ENCODE measurements around the gene PDE2A. TPM values are rescaled to one million over a fixed set of nuclear protein-coding genes. Genes with fewer than 3 reads are reported as not detected.

The PDE2A gene
- total RNA-seq, 1 donor from 2014 or later, result 28.8 TPM

DNA sequence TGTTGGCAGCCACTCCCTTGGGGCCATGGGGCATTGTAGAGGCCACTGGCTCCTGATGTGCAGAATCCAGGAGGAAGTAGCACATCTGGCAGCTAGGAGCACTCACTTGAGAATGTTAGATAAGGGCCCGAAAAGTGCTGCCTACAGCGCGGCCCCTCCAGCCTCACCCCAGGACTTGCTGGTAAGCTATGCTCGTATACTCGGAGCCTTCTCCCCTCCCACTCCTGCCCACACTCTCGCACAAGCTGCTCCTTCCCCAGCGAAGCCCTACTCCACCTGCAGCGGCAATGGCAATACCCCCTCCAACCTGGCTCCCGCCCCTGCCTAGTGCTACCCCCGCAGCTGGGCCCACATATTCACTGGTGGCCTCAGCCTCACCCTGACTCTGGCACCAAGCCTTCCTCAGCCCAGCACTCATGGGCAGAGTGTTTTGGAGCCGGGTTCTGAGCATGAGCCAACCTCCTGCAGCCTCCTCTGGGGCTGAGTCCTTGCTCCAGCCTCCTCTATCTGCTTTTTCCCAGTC is 47.7 kb downstream of the PDE2A start:
- DNase-seq (ENCODE audit: low spot score), result no peak
- intact Hi-C loops (cut with DNase I), result no loop called here

DNA sequence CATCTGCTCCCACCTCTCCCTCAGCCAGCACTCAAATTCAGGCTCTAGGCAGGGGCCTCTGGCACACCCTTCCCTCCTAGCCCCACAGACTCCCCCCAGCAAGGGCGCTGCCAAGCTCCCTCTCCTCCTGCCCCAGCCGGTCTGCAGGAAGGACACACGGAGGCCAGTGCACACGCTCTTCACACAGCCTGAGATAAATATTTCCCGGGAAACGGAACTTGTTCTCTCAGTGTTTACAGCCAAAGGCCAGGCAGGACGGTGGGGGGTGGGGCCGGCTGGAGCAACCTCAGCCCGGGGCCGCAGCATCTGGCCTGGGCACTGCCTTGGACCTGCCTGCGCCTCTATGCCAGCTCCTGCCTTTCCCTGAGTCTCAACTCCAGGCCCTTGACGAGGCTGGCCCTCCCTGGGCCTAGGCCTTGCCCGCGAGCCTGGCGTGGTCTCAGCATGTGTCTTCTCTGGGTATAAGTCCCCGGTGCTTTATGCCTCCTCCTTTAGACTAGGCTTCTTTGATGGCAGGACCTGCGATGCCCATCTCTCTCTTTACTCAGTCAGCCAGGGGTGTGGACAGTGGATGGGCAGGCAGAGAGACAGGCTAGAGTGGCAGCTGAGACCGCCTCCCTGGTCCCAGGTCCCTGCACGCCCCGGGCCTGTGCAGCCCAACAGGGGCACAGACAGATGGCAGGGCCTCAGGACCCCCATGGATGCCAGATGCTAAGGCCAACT is 48.4 kb downstream of the PDE2A start:
- no peak for DNase-seq (ENCODE audit: low spot score)
- intact Hi-C loops (cut with DNase I), result no loop called here

DNA sequence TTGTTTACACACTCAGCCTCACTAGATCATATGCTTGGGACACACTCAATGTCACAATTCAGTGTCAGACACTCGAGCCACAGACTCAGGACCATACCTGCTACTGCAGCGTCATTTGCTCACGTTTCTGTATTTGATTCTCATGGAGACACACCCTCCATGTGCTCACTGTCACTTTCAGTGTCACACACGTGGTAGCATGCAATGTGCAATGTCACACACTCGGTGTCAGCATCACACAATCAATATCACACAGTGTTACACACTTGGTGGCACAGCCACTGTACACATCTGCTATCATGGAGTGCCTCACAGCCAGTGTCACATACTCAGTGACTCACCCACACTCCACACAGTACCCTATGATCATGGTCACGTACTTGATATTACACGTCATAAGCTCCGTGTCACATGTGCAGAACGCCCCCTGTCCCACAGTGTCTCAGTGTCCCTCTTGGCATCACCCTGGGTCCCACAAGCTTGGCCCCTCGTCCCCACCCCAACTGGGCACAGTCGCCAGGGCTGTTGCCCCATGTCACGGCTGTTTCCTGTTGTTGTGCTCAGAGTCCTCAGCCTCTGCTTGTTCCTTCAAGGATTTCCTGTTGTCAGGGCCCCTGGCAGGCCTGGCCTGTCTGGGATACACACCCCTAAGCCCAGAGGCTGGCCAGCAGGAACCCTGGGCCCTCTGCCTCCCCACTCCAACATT is 49.6 kb downstream of the PDE2A start:
- no peak for DNase-seq (ENCODE audit: low spot score)
- intact Hi-C loops (cut with DNase I), result no loop called here

DNA sequence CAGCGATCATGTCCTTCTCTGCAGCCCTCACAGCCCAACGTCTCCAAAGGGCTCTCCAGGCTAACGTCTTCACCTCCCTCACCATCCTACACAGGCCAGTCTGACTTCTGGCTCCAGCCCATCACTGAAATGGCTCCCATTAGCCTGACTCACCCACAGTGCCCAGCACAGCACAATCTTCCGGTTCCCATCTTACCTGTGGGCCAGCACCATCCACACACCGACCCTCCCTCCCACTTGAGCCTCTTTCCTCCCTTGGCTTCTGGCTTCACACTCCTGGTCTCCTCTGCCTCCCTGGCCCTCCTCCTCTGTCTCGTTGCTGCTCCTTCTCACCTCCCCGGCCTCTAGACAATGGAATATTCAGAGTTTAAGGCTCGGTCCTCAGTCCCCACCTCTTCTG is 51.2 kb downstream of the PDE2A start:
- intact Hi-C loops (cut with DNase I), result no loop called here
- no peak for DNase-seq (ENCODE audit: low spot score)

DNA sequence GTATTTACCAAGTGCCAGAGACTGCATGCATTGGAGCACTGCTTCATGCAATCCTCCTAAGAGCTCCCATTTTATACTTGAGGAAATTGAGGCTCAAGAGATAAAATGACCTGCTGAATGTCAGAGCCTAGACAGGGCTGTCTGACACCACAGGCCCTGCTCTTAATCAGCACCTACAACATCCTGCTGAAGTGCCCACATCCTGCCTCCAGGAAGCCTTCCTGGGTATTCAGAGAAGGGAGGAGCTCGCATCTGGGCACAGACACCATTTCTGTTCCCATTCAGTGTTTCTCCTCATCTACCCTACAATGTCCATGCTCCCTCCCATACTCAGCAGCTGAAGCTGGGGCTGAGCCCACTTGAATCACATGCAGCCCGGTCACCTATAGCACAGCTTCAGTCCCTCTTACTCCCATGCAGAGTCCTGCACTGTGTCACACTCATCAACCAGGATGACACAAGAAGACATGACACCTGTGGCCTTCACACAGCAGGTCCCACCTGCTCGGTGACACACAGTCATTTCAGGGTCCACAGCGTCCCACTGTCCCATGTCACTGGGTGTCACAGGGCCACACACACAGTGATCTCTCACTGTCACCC is 53.1 kb downstream of the PDE2A start:
- intact Hi-C loops (cut with DNase I), result no loop called here
- no peak for DNase-seq (ENCODE audit: low spot score)

DNA sequence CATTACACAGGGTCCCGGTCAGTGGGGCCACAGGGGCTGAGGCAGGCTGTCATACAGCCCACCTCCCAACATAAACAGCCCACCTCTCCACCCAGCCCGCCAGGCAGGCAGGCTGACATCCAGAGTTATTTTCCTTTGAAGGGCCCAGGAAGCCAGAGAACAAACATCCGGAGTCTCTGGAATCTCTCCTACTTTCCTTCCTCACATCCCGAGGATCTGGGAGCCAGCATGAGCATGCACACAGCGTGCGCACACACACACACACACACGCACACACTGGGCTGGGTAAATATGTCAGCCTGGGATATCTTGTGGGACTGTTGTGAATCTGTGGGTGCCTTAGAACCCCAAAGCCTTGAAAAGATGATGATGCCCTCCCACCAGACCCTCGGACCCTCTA is 55.4 kb downstream of the PDE2A start:
- DNase-seq (ENCODE audit: low spot score), result no peak
- intact Hi-C loops (cut with DNase I), result no loop called here

DNA sequence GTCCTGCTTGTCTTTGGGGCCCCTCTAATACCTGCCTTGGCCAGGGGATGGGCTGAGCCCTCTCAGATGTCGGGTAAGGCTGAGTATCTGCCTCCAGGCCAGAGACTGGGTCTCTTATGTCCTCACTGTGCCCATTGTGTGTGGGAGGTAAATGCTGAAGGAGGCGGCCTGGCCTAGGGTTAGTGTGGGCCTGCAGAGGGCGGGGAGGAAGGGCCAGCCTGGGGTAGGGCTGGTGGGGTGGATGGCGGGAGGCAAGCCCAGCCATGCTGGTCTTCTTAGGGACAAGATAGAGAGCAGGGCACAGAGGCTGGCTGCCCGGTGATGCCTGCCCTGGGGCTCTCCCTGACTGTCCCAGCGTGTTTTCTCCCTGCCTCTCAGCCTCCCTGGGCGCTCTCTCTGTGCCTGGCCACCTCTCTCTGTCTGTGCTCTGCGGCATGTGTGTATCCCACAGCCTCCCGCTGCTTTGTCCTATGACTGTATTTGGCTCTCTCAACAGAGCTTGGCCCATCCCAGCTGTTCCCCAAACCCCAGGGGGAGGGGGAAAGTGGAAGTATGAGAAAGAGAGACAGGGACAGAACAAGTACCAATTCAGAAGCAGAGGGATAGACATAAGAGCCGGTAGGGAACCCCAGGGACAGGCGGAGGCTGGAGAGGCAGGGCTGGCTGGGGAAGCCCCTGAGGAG is 57.0 kb downstream of the PDE2A start:
- no peak for DNase-seq (ENCODE audit: low spot score)
- intact Hi-C loops (cut with DNase I), result no loop called here

DNA sequence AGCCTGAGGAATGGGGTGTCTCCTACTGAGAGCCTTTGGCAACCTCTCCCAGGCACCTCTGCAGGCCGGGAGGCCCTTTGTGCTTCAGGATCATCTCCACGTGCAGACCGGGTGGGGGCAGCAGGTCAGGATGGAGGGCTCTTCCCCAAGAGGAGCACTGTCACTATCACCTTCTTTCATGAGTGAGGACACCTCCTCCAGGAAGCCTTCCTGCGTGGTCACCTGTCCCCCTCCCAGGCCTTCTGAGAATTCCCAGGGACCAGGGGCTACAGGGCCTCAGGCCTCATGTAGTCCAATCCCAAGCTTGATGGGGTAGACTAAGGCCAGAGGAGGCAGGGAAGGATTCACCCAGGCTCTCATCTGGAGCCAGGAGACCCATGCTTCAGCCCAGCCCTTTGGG is 57.6 kb downstream of the PDE2A start:
- DNase-seq (ENCODE audit: low spot score), result no peak
- intact Hi-C loops (cut with DNase I), result no loop called here

DNA sequence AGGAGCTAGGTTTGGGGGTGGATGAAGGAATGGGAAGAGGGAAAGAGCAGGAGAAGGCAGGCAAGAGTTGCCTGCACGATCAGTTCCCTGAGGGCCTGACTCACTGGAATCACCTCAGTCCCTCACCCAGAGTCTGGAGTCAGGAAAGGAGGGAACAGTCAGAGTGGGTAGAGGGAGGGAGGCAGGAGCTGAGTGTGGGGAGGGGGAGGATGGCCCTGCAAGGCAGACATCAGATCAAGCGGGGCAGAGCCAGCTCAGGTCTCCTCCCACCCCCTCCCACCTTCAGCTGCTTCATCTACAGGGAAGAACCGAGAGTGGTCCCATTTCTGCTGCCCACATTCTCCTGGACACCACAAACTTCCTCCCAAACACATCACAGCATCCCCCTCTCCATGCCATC is 58.9 kb downstream of the PDE2A start:
- intact Hi-C loops (cut with DNase I), result no loop called here
- no peak for DNase-seq (ENCODE audit: low spot score)

DNA sequence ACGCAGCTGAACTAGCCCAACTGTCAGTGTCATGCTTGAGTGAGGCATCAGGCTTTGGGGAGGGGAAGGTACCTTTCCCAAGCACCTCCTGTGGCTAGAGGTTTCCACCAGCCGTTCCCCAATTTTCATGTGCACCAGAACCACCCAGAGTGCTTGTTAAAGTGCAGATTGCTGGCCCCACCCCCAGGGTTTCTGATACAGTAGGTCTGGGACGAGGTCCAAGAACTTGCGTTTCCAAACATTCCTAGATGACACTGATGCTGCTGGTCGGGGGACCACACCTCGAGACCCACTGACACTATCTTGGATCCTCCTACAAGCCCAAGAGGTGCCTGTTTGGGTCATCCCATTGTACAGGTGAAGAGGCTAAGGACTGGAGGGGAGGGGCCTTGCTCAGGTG is 59.8 kb downstream of the PDE2A start:
- intact Hi-C loops (cut with DNase I), result no loop called here
- DNase-seq (ENCODE audit: low spot score), result no peak

DNA sequence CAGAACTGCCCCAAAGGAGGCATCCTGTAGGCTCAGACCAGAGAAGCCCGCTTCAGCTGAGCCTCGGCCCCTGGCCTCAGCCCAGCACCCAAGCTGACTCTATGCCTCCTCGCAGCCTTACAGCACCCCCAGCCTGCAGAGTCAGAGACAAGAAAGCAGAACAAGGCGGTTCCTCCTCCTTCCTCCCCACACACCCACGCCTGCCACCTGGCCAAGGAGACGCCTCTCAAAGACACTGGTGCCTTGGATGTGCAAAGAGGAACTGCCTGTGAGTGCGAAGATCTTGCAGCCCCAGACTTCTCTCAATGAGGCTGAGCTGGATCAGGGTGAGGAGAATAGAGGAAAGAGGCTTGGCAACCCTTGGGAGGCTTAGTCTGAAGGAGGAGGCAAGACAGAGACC is 60.2 kb downstream of the PDE2A start:
- intact Hi-C loops (cut with DNase I), result no loop called here

DNA sequence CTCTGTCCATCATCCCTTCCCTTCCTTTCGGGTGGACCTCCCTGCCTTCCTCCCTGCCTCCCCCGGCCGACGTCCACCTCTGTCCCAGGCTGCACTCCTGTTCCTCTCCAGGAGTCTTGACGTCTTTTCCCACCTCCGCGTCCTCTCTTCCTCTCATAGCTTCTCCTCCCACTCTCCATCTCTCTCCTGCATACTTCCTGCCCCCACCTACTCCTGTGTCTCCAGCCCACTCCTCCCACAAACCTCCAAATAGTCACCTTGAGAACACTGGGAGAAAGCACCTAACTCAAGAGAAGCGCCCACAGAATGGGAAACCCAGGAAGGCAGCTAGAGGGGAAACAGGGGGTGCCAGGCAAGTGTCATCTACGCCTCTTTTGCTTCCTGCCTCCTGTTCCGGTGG is 60.8 kb downstream of the PDE2A start:
- no peak for DNase-seq (ENCODE audit: low spot score)
- intact Hi-C loops (cut with DNase I), result no loop called here

More for the DNA sequence above, 60.2 kb downstream of the PDE2A start:
- peak; percentile 88 for DNase-seq (ENCODE audit: low spot score)

DNA sequence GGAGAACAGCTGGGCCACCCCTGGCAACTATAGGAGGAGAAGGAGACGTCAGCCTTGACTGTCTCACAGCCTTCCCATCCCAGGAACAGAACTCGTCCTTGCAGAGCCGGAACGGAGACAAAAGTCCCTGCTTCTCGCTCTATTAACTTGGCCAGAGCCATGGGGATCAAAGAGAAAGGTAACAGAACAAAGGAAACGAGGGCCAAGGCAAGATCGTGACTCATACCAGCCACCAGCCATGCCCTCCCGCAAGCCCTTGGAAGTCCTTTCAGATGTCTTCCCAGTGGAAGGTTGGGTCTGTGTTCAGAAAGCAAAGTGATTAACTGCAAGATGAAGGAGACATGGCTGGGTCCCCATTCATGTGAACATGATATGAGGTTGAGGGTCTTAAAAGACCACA is 64.7 kb downstream of the PDE2A start:
- intact Hi-C loops (cut with DNase I), result no loop called here
- DNase-seq (ENCODE audit: low spot score), result no peak

DNA sequence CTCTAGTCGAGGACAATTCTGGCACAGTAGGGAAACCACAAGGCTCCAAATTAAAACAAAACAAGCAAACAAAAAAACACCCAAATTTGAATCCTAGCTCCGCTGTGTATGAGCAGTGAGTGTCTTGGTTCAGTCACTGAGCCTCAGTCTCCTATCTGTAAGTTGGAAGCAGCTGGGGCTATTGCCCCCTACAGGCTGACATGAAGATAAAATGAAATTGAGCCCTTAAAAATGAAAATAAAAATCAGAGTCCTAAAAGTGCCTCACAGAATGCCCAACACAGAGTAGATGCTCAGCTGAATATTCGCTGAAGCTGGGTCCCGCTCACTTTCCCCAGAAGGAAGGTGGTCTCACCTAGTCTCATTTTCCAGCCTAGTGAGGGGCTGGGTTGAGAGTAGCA is 65.2 kb downstream of the PDE2A start:
- intact Hi-C loops (cut with DNase I), result no loop called here
- no peak for DNase-seq (ENCODE audit: low spot score)

DNA sequence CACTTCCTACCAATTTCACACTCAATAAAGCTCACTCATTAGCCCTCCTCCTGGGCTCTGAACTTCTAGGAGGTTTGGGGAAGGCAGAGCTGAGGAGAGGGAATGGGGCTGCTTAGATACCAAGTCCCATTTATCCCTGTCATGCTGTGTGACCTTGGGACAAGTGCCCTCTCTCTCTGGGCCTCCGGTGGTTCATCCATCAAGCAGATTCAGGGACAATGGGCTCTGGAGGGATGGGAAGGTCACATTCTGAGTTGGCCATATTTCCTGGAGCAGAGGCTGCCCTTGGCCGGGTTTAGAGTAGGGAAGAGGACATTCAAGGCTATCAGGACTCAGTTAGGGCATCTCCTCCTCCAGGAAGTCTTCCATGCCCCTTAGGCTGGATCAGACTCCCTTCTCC is 66.7 kb downstream of the PDE2A start:
- intact Hi-C loops (cut with DNase I), result no loop called here
- no peak for DNase-seq (ENCODE audit: low spot score)

DNA sequence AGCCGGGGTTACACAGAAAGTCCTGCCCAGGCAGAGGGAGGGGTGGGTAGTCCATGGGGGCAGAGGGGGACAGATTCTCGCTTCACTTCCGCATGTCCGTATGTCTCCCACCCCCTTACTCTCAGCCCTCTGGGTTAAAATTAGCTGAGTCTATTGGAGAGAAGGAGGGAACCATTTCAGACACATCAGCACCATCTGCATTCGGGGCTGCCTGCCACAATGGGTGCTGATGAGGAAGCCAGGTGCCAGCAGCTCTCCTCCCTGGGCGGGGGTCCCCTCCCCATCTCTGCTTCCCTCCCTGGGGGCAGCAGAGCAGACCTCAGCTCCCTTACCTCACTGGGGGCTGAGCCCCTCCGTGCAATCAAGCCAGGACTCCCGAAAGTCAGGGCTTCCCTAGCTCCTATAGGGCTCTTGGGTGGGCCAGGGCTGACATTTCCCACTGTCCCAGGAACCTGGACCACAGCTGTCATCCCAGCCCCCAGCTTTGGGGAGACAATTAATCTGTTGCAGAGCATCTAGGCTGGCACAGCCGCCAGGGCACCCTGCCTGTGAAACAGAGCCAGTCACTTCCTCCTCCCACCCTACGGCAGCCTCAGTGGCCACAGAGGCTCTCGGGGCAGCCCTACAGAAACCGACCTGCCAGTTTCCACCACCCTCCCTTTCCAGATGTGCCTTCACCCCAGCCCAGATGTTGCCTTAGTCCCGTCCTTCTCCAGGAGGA is 67.3 kb downstream of the PDE2A start:
- no peak for DNase-seq (ENCODE audit: low spot score)
- intact Hi-C loops (cut with DNase I), result loop anchor here (1.0 kb wide), 1 partner anchor 25 kb away; no protein-coding TSS in a partner anchor

DNA sequence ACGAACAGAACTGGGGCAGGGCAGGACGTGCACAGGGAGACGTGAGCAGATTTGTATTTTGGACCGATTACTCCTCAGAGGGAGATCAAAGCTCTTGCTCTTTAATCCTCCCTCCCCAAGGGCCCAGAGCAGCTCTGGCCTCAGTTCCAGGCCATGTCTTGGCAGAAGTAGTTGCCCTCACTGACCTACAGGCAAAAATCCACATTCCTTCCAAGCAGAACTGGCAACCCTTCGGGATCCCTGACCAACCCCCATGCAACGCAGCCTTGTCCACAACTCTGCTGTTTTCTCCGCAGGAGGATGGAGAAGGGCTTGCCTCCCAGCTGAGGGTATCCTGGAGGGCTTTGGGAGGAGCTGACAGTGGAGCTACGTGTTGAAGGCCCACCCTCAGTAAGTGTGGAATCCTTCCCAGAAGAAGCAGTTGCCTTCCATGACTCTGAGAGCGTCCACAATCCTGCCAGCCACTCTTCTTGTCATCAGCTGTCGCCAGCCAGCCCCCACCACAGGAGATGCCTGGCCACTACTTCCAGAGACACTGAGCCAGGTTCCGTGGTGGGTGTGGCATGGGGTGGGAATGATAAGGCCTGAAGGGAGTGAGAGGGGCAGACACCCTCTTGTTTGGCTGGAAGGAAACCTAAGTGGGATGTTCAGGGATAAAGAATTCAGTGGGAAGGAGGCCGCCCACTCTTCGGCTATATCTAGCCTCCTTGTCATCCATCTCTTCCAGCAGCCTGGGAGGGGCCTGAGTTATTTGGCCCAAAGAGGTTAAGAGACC is 68.1 kb downstream of the PDE2A start:
- no peak for DNase-seq (ENCODE audit: low spot score)
- intact Hi-C loops (cut with DNase I), result loop anchor here (1.0 kb wide), 1 partner anchor 26 kb away; no protein-coding TSS in a partner anchor

DNA sequence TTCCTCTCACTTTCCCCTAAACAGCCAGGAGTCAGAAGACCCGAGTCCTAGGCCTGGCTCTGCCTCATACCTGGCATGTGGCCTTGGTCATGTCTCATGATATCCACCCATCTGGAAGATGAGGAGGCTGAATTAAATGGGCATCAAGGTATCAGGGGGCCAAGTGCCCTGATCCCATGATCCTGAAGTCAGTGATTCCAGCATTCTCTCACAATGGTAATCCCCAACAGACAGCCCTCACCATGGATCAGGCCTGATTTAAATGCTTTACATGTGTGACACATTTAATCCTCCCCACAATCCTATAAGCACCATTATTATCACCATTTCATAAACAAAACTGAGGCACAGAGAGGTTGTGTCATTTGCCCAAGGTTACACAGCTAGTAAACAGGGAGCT is 70.0 kb downstream of the PDE2A start:
- intact Hi-C loops (cut with DNase I), result no loop called here
- DNase-seq (ENCODE audit: low spot score), result no peak

All from cardiac septum (tissue), 1 donor.